Body of pancreas (tissue), 4 donors: ENCODE measurements around the gene HGFAC. TPM values are rescaled to one million over a fixed set of nuclear protein-coding genes. Genes with fewer than 3 reads are reported as not detected.

Experiments
- ATAC-seq: fragments of 150-250 bp; one replicate; pipeline ENCODE4 v1.9.1; 2016
- DNase-seq, 4 donors: peaks; one replicate each; pipeline ENCODE4 v3.0.0-alpha.2; 2019
- H3K27ac ChIP-seq, 4 donors: fragments of 200-600 bp; sonication (generic); 1 replicate in 3 of 4; 2 replicates in 1 of 4; pipeline versions ENCODE4 v1.5.1 to v1.6.1; 2016 to 2019; ENCODE audit warnings: mild to moderate bottlenecking in 1 of 4, mixed read lengths in 1 of 4, moderate library complexity in 1 of 4
- H3K27me3 ChIP-seq, 2 donors: fragments of 200-600 bp; sonication (generic); one replicate each; pipeline ENCODE4 v1.6.0; 2016; ENCODE audit warnings: mild to moderate bottlenecking in 1 of 2
- H3K36me3 ChIP-seq, 2 donors: fragments of 200-600 bp; sonication (generic); replicated peaks in 1 of 2; 2 replicates each; pipeline ENCODE4 v1.5.1; 2016; ENCODE audit warnings: low read depth in 2 of 2; ENCODE audit not compliant: insufficient read depth in 1 of 2
- H3K4me1 ChIP-seq: fragments of 200-600 bp; sonication (generic); one replicate; pipeline ENCODE4 v1.6.0; 2016
- H3K4me3 ChIP-seq, 2 donors: fragments of 200-600 bp; sonication (generic); 1 replicate in 1 of 2; 2 replicates in 1 of 2; pipeline ENCODE4 v1.5.1; 2016 to 2019
- H3K9me3 ChIP-seq, 3 donors: fragments of 200-600 bp; sonication (generic); 1 replicate in 2 of 3; 2 replicates in 1 of 3; pipeline ENCODE4 v1.5.1; 2016
- CTCF ChIP-seq, 7 experiments: fragments of 450-650 bp in 4 of 7; fragments of 200-600 bp in 3 of 7; sonication (generic) in 3 of 7; IDR thresholded peaks; one replicate each; pipeline ENCODE4 v1.5.1; 2016 to 2019; ENCODE audit warnings: antibody characterized with exemption in 7 of 7
- POLR2A ChIP-seq, 3 donors: fragments of 450-650 bp; IDR thresholded peaks; one replicate each; pipeline ENCODE4 v1.6.1; 2016; ENCODE audit warnings: antibody characterized with exemption in 3 of 3, mild to moderate bottlenecking in 2 of 3
- WGBS, 2 donors: methylation state at CpG; one replicate each; pipeline ENCODE4 v1.1.5; 2017; 5-methylcytosine and 5-hydroxymethylcytosine counted together
- intact Hi-C: fragments of 100-400 bp; cut with DNase I; formaldehyde crosslinking; loops from one replicate; pipeline ENCODE4 v1.15.1; 2023
- total RNA-seq, 2 donors: library from RNA; depleted of rRNA; stranded (reverse); fragments of >200 nt; gene quantifications; one replicate each; pipeline ENCODE4 v1.1.0, GENCODE V29; 2016

HGFAC gene
- total RNA-seq, 2 donors from 2014 or later, result 0.78 TPM; not detected in 1

- no peaks in the 10 kb centered on the region for H3K27me3 ChIP-seq
- H3K4me3 ChIP-seq, result no peak overlapping the region
- intact Hi-C loops, result no loop called here
- H3K4me1 ChIP-seq, result no peaks in the 10 kb centered on the region
- TF ChIP-seq CTCF (IDR thresholded peaks at IDR 0.05) (no peak), POLR2A (IDR thresholded peaks at IDR 0.05) (no peak)
- no peaks in the 10 kb centered on the region for H3K36me3 ChIP-seq
- no peak overlapping the region for H3K27ac ChIP-seq
- DNase-seq (no peak), ATAC-seq (no peak)
- 91 to 94% methylated on average over 4 to 6 of the region's 9 CpGs for WGBS, 2 donors
- no peaks in the 10 kb centered on the region for H3K9me3 ChIP-seq
Observed at GRCh38 chr4:3437582-3437936, 4.2 kb upstream of the HGFAC start.

DNA sequence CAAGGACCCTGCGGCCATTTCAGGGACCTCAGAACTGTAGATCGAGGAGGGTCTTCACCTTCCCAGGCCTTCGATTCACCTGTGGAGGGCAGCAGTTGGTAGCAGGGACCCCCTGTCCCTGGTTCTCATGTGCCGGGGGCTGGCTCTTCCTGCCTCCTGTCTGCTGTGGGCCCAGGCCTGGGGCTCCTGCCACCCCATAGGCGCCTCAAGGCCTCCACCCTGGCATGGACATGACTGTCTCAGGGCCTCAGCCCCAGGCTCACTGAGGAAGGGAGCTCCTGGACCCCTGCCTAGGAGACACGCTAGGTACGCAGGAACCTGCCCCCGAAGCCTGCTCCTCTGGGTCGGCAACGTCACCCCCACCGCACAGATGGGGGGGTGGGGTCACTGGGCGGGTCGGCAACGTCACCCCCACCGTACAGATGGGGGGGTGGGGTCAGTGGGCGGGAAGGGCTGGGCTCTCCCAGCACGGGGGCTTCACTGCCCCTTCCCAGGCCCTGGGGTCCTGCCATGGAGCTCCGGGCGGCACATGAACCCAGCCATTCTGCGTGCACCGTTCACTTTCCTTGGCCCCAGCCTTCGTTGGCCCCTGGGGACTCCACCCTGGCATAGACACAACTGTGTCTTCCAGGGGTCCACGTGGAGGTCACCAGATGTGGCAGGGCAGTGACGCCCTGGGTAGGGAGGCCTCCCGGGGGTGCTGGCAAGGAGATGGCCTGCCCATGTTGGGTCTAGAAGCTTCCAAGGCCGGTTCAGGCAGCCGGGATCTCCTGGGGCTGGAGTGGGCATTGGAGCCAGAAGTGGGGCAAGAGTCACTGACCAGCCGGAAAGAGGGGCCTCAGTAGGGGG is 3.5 kb upstream of the HGFAC start:
- no peak for ATAC-seq
- no peaks in the 10 kb centered on the region for H3K27me3 ChIP-seq
- TF ChIP-seq CTCF (IDR thresholded peaks at IDR 0.05), result no peak
- no peak for TF ChIP-seq POLR2A (IDR thresholded peaks at IDR 0.05)
- H3K36me3 ChIP-seq, result no peaks in the 10 kb centered on the region
- H3K4me3 ChIP-seq, result no peak overlapping the region
- no peak overlapping the region for H3K27ac ChIP-seq
- 82 to 83% methylated on average over 7 to 27 of the region's 28 CpGs for WGBS, 2 donors
- H3K9me3 ChIP-seq, result no peaks in the 10 kb centered on the region
- intact Hi-C loops, result no loop called here
- H3K4me1 ChIP-seq, result peaks cover under 1% of the 10 kb centered on the region
- DNase-seq, result no peak

GRCh38 chr4:3438847-3439180 is 3.0 kb upstream of the HGFAC start:
- Histone ChIP-seq H3K4me3 (no peak overlapping the region), H3K4me1 (peaks cover 6% of the 10 kb centered on the region), H3K27ac (no peak overlapping the region), H3K36me3 (no peaks in the 10 kb centered on the region), H3K27me3 (no peaks in the 10 kb centered on the region), H3K9me3 (no peaks in the 10 kb centered on the region)
- TF ChIP-seq CTCF (IDR thresholded peaks at IDR 0.05) (no peak), POLR2A (IDR thresholded peaks at IDR 0.05) (no peak)
- 79 to 84% methylated on average over 6 of the region's 10 CpGs for WGBS, 2 donors
- intact Hi-C loops, result no loop called here
- no peak for ATAC-seq
- no peak for DNase-seq

DNA sequence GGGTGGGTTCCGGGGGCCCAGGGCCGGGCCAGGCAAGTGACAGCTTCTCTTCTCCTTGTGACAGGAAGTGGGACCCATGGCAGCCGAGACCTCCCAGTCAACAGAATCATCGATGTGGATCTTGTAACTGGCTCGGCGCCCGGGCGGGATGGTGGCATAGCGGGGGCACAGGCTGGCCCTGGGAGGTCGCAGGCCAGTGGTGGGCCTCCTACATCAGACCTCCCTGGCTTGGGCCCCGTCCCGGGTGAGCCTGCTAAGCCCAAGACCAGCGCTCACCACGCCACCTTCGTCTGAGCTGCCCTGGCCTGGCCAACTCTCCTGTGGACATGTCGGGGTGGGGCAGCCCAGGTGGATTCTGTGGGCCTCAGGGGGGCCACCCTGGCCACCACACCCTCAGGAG is 2.4 kb upstream of the HGFAC start:
- DNase-seq (no peak), ATAC-seq (no peak)
- WGBS, 2 donors, result 92% methylated on average over 5 to 10 of the region's 16 CpGs
- Histone ChIP-seq H3K27ac (no peak overlapping the region), H3K36me3 (no peaks in the 10 kb centered on the region), H3K4me1 (peaks cover 6% of the 10 kb centered on the region), H3K4me3 (no peak overlapping the region), H3K27me3 (no peaks in the 10 kb centered on the region), H3K9me3 (no peaks in the 10 kb centered on the region)
- intact Hi-C loops, result no loop called here
- no peak for TF ChIP-seq CTCF (IDR thresholded peaks at IDR 0.05)
- no peak for TF ChIP-seq POLR2A (IDR thresholded peaks at IDR 0.05)

GRCh38 chr4:3440011-3440410 is 1.8 kb upstream of the HGFAC start:
- ATAC-seq (no peak), DNase-seq (no peak)
- Histone ChIP-seq H3K27ac (no peak overlapping the region), H3K9me3 (no peaks in the 10 kb centered on the region), H3K36me3 (no peaks in the 10 kb centered on the region), H3K4me1 (peaks cover 6% of the 10 kb centered on the region), H3K27me3 (no peaks in the 10 kb centered on the region), H3K4me3 (no peak overlapping the region)
- TF ChIP-seq POLR2A (IDR thresholded peaks at IDR 0.05) (no peak), CTCF (IDR thresholded peaks at IDR 0.05) (no peak)
- intact Hi-C loops, result no loop called here
- WGBS, 2 donors, result 64 to 75% methylated on average over 3 to 7 of the region's 7 CpGs
